IMR-90 (cell line): ENCODE results near the gene ZC3H14. TPM values are rescaled to one million over a fixed set of nuclear protein-coding genes. Genes with fewer than 3 reads are reported as not detected.

Experiments used
- ATAC-seq: fragments of 200-7000 bp; cut with Tn5 transposase; 2 replicates; pipeline ENCODE4 v1.9.1; 2020; ENCODE audit warnings: low read depth, mild to moderate bottlenecking, moderate library complexity
- BruUV-seq: library from RNA; stranded (reverse); fragments of 400-500 nt; replicated peaks from 2 replicates; lab custom pipeline; 2021; lab: Mats Ljungman, UMichigan
- CTCF ChIA-PET: fragments of 300-600 bp; formaldehyde crosslinking; extraction: SDS; loops from one replicate; lab custom pipeline; 2021; ENCODE audit warnings: antibody characterized with exemption; lab: Yijun Ruan, JAX
- POLR2A ChIA-PET: fragments of 300-600 bp; sonication (Branson Sonifier 250); formaldehyde crosslinking; loops from one replicate; lab custom pipeline; 2022; ENCODE audit warnings: antibody characterized with exemption; ENCODE audit not compliant: unreplicated experiment; lab: Charles Lee
- DNase-seq: peaks from one replicate; pipeline ENCODE4 v3.0.0; 2013
- H2AFZ ChIP-seq: replicated peaks from 2 replicates; pipeline ENCODE3; 2013; ENCODE audit warnings: low read length, mild to moderate bottlenecking; ENCODE audit not compliant: poor library complexity
- H2AK5ac ChIP-seq: 2 replicates; pipeline ENCODE4 v1.6.1; 2013; ENCODE audit warnings: low read depth, low read length, inconsistent platforms
- H2AK9ac ChIP-seq: replicated peaks from 2 replicates; pipeline ENCODE3; 2013; ENCODE audit warnings: mild to moderate bottlenecking, low read depth, low read length, moderate library complexity; ENCODE audit not compliant: poor library complexity
- H2BK120ac ChIP-seq: 2 replicates; pipeline ENCODE4 v1.6.1; 2013; ENCODE audit warnings: low read depth, low read length, inconsistent platforms
- H2BK15ac ChIP-seq: 3 replicates; pipeline ENCODE4 v1.6.1; 2013; ENCODE audit warnings: low read depth, low read length, inconsistent platforms
- H2BK20ac ChIP-seq: 2 replicates; pipeline ENCODE4 v1.6.1; 2013; ENCODE audit warnings: low read depth, mild to moderate bottlenecking, inconsistent platforms, low read length, moderate library complexity
- H2BK5ac ChIP-seq: 2 replicates; pipeline ENCODE4 v1.6.1; 2013; ENCODE audit warnings: mild to moderate bottlenecking, low read depth, low read length, inconsistent platforms; ENCODE audit not compliant: poor library complexity, severe bottlenecking
- H3K14ac ChIP-seq: replicated peaks from 2 replicates; pipeline ENCODE4 v1.6.1; 2013; ENCODE audit warnings: low read depth, low read length, inconsistent platforms
- H3K18ac ChIP-seq: 2 replicates; pipeline ENCODE4 v1.6.1; 2013; ENCODE audit warnings: low read depth, low read length, control low read depth
- H3K23ac ChIP-seq: 2 replicates; pipeline ENCODE4 v1.6.1; 2013; ENCODE audit warnings: low read depth, low read length, inconsistent platforms
- H3K27ac ChIP-seq: 2 replicates; pipeline ENCODE4 v1.5.1; 2013; ENCODE audit warnings: mild to moderate bottlenecking, control low read depth, low read length; ENCODE audit not compliant: insufficient read depth
- H3K27me3 ChIP-seq: 2 replicates; pipeline ENCODE4 v1.6.1; 2013; ENCODE audit warnings: low read length; ENCODE audit not compliant: control insufficient read depth, insufficient read depth
- H3K36me3 ChIP-seq: 2 replicates; pipeline ENCODE4 v1.6.1; 2013; ENCODE audit warnings: low read length, mixed read lengths; ENCODE audit not compliant: control insufficient read depth, insufficient read depth
- H3K4ac ChIP-seq: 2 replicates; pipeline ENCODE4 v1.6.1; 2013; ENCODE audit warnings: low read depth, low read length, inconsistent platforms
- H3K4me1 ChIP-seq: 2 replicates; pipeline ENCODE4 v1.6.1; 2013; ENCODE audit warnings: low read length, mixed read lengths; ENCODE audit not compliant: control insufficient read depth, insufficient read depth
- H3K4me2 ChIP-seq: 2 replicates; pipeline ENCODE4 v1.6.1; 2013; ENCODE audit warnings: low read depth, mild to moderate bottlenecking, control low read depth, low read length, moderate library complexity
- H3K4me3 ChIP-seq: 2 replicates; pipeline ENCODE4 v1.5.1; 2013; ENCODE audit warnings: low read depth, mild to moderate bottlenecking, control low read depth, low read length, moderate library complexity; ENCODE audit not compliant: insufficient read depth
- H3K56ac ChIP-seq: 2 replicates; pipeline ENCODE4 v1.6.1; 2013; ENCODE audit warnings: low read length, inconsistent platforms; ENCODE audit not compliant: insufficient read depth; ENCODE audit errors: extremely low read depth
- H3K79me1 ChIP-seq, 2 experiments: 2 replicates each; pipeline ENCODE4 v1.6.1; 2013; ENCODE audit warnings: low read length in 2 of 2, inconsistent platforms in 1 of 2, low read depth in 1 of 2
- H3K9ac ChIP-seq: 2 replicates; pipeline ENCODE4 v1.6.1; 2013; ENCODE audit warnings: low read depth, low read length, control low read depth
- H3K9me1 ChIP-seq: 2 replicates; pipeline ENCODE4 v1.6.1; 2013; ENCODE audit warnings: low read length, inconsistent platforms; ENCODE audit not compliant: insufficient read depth
- H3K9me3 ChIP-seq: 2 replicates; pipeline ENCODE4 v1.6.1; 2013; ENCODE audit warnings: low read length; ENCODE audit not compliant: control insufficient read depth, insufficient read depth
- H4K20me1 ChIP-seq: 2 replicates; pipeline ENCODE4 v1.6.1; 2013; ENCODE audit warnings: low read length, inconsistent platforms; ENCODE audit not compliant: insufficient read depth
- H4K5ac ChIP-seq: 2 replicates; pipeline ENCODE4 v1.6.1; 2013; ENCODE audit warnings: mild to moderate bottlenecking, low read depth, low read length, control low read depth
- H4K8ac ChIP-seq, 2 experiments: 2 replicates each; pipeline ENCODE4 v1.6.1; 2013; ENCODE audit warnings: low read depth in 2 of 2, low read length in 2 of 2, control low read depth in 1 of 2, inconsistent platforms in 1 of 2
- H4K91ac ChIP-seq: 2 replicates; pipeline ENCODE4 v1.6.1; 2013; ENCODE audit warnings: low read depth, low read length, inconsistent platforms; ENCODE audit not compliant: insufficient read depth
- BHLHE40 ChIP-seq: fragments of 150-350 bp; IDR thresholded peaks from 2 replicates; pipeline ENCODE4 v1.6.1; 2016; ENCODE audit warnings: mild to moderate bottlenecking, low read depth, low read length
- CEBPB ChIP-seq: IDR thresholded peaks from 2 replicates; pipeline ENCODE4 v1.6.1; 2012; ENCODE audit warnings: low read depth, low read length, improper control_type of control experiment
- CHD1 ChIP-seq: IDR thresholded peaks from 2 replicates; pipeline ENCODE4 v1.6.1; 2012; ENCODE audit warnings: low read depth, low read length, improper control_type of control experiment
- FOS ChIP-seq: fragments of 150-350 bp; IDR thresholded peaks from 2 replicates; pipeline ENCODE4 v1.6.1; 2016; ENCODE audit warnings: low read depth, low read length
- MAFK ChIP-seq: IDR thresholded peaks from 2 replicates; pipeline ENCODE4 v1.6.1; 2012; ENCODE audit warnings: low read depth, low read length, improper control_type of control experiment
- MAZ ChIP-seq: IDR thresholded peaks from 2 replicates; pipeline ENCODE4 v1.6.1; 2012; ENCODE audit warnings: low read depth, mild to moderate bottlenecking, low read length, improper control_type of control experiment, moderate library complexity, borderline replicate concordance
- NFE2L2 ChIP-seq: fragments of 150-350 bp; IDR thresholded peaks from 2 replicates; pipeline ENCODE4 v1.6.1; 2016; ENCODE audit warnings: low read depth, mild to moderate bottlenecking, low read length
- POLR2A ChIP-seq: IDR thresholded peaks from 2 replicates; pipeline ENCODE4 v1.6.1; 2012; ENCODE audit warnings: mild to moderate bottlenecking, low read depth, low read length
- RAD21 ChIP-seq: IDR thresholded peaks from 2 replicates; pipeline ENCODE4 v1.6.1; 2012; ENCODE audit warnings: low read length, improper control_type of control experiment
- RFX5 ChIP-seq: IDR thresholded peaks from 2 replicates; pipeline ENCODE4 v1.8.0; 2012; ENCODE audit warnings: low read depth, mild to moderate bottlenecking, low read length, moderate library complexity
- SMC3 ChIP-seq: fragments of 150-350 bp; IDR thresholded peaks from 2 replicates; pipeline ENCODE4 v1.6.1; 2016; ENCODE audit warnings: low read depth, mild to moderate bottlenecking, antibody characterized with exemption, low read length, moderate library complexity
- WGBS, 2 experiments: methylation state at CpG; one replicate each; pipeline versions ENCODE4 v1.1.5 to v1.1.7; 2013; ENCODE audit warnings: missing lambda C conversion rate in 2 of 2; ENCODE audit not compliant: insufficient read length in 1 of 2; ENCODE audit errors: extremely low coverage in 2 of 2; 5-methylcytosine and 5-hydroxymethylcytosine counted together
- dilution Hi-C: fragments of 300-500 bp; cut with HindIII; formaldehyde crosslinking; loops from one replicate; pipeline ENCODE4 v1.14.3; 2018; ENCODE audit warnings: low sequenced_read_pairs; ENCODE audit not compliant: unreplicated experiment
- in situ Hi-C: fragments of 300-500 bp; cut with MboI; formaldehyde crosslinking; loops from 3 replicates; pipeline ENCODE4 v1.14.3; 2019; ENCODE audit warnings: low sequenced_read_pairs, inconsistent platforms, mixed read lengths
- intact Hi-C: fragments of 100-400 bp; cut with micrococcal nuclease; formaldehyde crosslinking; loops from 2 replicates; pipeline ENCODE4 v1.10.0; 2022
- polyA plus RNA-seq, 3 experiments: library from polyadenylated mRNA; depleted of rRNA; stranded (reverse); fragments of >200 nt; gene quantifications; 2 replicates each; pipeline ENCODE4 v1.2.3, GENCODE V29; 2012; ENCODE audit warnings: low replicate concordance in 1 of 3
- total RNA-seq: library from RNA; depleted of rRNA; stranded (reverse); fragments of >200 nt; gene quantifications from 2 replicates; pipeline ENCODE4 v1.2.3, GENCODE V29; 2012
- TF ChIP-seq, protein P1 (sequence below): fragments of 150-350 bp; IDR thresholded peaks from 2 replicates; pipeline ENCODE4 v1.6.1; 2017; ENCODE audit warnings: mild to moderate bottlenecking, antibody characterized with exemption, low read length, low read depth
- TF ChIP-seq, protein P2 (sequence below): fragments of 150-350 bp; IDR thresholded peaks from 2 replicates; pipeline ENCODE4 v1.6.1; 2016; ENCODE audit warnings: low read depth, mild to moderate bottlenecking, low read length, moderate library complexity, borderline replicate concordance
- TF ChIP-seq, protein P3 (sequence below): conservative IDR thresholded peaks from 2 replicates; pipeline ENCODE4 v1.5.1; 2012; ENCODE audit warnings: mild to moderate bottlenecking, low read depth, low read length, improper control_type of control experiment

ZC3H14 gene
- total and polyA plus RNA-seq, 2 of the 4 experiments (the other 2 are of a cell fraction) = 72.5 to 111 TPM

DNA sequence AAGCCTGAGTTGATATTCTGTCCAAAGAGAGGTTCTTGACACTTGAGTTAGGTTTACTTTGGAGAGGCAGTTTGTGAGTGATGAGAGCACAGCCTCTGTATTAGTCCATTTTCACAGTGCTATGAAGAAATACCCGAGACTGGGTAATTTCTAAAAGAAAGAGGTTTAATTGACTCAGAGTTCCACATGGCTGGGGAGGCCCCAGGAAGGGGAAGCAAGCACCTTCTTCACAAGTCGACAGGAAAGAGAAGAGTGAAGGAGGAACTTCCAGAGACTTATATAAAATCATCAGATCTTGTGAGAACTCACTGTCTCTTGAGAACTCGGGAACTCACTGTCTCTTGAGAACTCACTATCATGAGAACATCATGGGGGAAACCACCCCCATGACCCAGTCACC lies 5.4 kb downstream of the ZC3H14 start:
- no peak for ATAC-seq
- H3K79me1 ChIP-seq = peaks cover 14 to 31% of the 10 kb centered on the region in 2 experiments

More for the DNA sequence above, 5.4 kb downstream of the ZC3H14 start:
- CTCF ChIA-PET = no interaction called here
- no peak overlapping the region for H3K56ac ChIP-seq
- H3K18ac ChIP-seq = no peak overlapping the region
- dilution Hi-C loops (no loop called here), in situ Hi-C loops (no loop called here), intact Hi-C loops (no loop called here)
- H3K4me1 ChIP-seq = peaks cover 4% of the 10 kb centered on the region; the same call in 1 of the 2 replicates
- H2BK20ac ChIP-seq = no peak overlapping the region
- no peaks in the 10 kb centered on the region for H3K27me3 ChIP-seq
- no peak overlapping the region for H2AFZ ChIP-seq
- H3K36me3 ChIP-seq = peaks cover 31% of the 10 kb centered on the region
- no peak overlapping the region for H4K91ac ChIP-seq
- no peak overlapping the region for H3K4me3 ChIP-seq
- POLR2A ChIA-PET = no interaction called here
- H3K9ac ChIP-seq = no peak overlapping the region
- no peak for TF ChIP-seq RAD21
- TF ChIP-seq MAZ = no peak
- TF ChIP-seq NFE2L2 = no peak
- no peak for TF ChIP-seq BHLHE40
- no peak for TF ChIP-seq SMC3
- no peak for TF ChIP-seq CEBPB
- TF ChIP-seq, protein P1, sequence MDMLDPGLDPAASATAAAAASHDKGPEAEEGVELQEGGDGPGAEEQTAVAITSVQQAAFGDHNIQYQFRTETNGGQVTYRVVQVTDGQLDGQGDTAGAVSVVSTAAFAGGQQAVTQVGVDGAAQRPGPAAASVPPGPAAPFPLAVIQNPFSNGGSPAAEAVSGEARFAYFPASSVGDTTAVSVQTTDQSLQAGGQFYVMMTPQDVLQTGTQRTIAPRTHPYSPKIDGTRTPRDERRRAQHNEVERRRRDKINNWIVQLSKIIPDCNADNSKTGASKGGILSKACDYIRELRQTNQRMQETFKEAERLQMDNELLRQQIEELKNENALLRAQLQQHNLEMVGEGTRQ = no peak
- TF ChIP-seq RFX5 = no peak
- TF ChIP-seq FOS = no peak
- TF ChIP-seq MAFK = no peak
- no peak for TF ChIP-seq CHD1
- TF ChIP-seq, protein P2, sequence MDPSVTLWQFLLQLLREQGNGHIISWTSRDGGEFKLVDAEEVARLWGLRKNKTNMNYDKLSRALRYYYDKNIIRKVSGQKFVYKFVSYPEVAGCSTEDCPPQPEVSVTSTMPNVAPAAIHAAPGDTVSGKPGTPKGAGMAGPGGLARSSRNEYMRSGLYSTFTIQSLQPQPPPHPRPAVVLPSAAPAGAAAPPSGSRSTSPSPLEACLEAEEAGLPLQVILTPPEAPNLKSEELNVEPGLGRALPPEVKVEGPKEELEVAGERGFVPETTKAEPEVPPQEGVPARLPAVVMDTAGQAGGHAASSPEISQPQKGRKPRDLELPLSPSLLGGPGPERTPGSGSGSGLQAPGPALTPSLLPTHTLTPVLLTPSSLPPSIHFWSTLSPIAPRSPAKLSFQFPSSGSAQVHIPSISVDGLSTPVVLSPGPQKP = no peak
- TF ChIP-seq POLR2A = no peak
- TF ChIP-seq, protein P3, sequence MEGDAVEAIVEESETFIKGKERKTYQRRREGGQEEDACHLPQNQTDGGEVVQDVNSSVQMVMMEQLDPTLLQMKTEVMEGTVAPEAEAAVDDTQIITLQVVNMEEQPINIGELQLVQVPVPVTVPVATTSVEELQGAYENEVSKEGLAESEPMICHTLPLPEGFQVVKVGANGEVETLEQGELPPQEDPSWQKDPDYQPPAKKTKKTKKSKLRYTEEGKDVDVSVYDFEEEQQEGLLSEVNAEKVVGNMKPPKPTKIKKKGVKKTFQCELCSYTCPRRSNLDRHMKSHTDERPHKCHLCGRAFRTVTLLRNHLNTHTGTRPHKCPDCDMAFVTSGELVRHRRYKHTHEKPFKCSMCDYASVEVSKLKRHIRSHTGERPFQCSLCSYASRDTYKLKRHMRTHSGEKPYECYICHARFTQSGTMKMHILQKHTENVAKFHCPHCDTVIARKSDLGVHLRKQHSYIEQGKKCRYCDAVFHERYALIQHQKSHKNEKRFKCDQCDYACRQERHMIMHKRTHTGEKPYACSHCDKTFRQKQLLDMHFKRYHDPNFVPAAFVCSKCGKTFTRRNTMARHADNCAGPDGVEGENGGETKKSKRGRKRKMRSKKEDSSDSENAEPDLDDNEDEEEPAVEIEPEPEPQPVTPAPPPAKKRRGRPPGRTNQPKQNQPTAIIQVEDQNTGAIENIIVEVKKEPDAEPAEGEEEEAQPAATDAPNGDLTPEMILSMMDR = no peak
- H3K9me3 ChIP-seq = no peaks in the 10 kb centered on the region
- no peaks in the 10 kb centered on the region for H3K9me1 ChIP-seq
- no peak for DNase-seq
- H3K23ac ChIP-seq = no peak overlapping the region
- BruUV-seq = no TSS peak
- H2BK15ac ChIP-seq = no peak overlapping the region
- H2AK9ac ChIP-seq = no peak overlapping the region
- WGBS, 2 experiments = no CpG with 5 or more reads among the region's 3 CpGs
- no peak overlapping the region for H3K4me2 ChIP-seq
- H3K4ac ChIP-seq = no peak overlapping the region
- H4K5ac ChIP-seq = no peak overlapping the region
- H4K20me1 ChIP-seq = peaks cover 11% of the 10 kb centered on the region; the same call in 1 of the 2 replicates
- H2BK120ac ChIP-seq = no peak overlapping the region
- H3K14ac ChIP-seq = no peak overlapping the region
- no peak overlapping the region for H3K27ac ChIP-seq
- no peak overlapping the region for H4K8ac ChIP-seq
- no peak overlapping the region for H2BK5ac ChIP-seq
- H2AK5ac ChIP-seq = no peak overlapping the region
